ENCODE data around the gene ASRGL1.
"Not testable (repeated sequence)": the region's sequence is repeated elsewhere in the genome, so short reads cannot be mapped to it uniquely, and the experiment has no call there.

ASRGL1 gene

DNA sequence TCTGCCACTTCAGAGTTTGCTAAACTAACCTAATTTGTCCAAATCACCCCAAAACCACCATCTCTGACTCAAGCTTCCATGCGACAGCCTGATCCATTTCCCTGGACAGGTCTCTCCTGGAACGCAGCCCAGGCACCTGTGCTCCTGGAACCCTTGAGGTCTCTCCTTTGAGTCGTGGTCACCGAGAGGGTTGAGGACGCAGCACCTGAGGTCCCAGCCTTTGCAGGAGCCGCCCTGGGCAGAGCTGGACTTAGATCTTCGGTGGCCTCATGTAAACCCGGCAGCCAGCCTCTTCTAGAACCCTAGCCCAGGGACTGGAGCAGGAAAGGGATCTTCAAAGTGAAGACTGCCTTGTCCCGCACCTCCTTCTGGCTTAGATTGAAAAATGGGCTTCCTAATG lies 37.6 kb downstream of the ASRGL1 start:
- TF ChIP-seq, protein P1, sequence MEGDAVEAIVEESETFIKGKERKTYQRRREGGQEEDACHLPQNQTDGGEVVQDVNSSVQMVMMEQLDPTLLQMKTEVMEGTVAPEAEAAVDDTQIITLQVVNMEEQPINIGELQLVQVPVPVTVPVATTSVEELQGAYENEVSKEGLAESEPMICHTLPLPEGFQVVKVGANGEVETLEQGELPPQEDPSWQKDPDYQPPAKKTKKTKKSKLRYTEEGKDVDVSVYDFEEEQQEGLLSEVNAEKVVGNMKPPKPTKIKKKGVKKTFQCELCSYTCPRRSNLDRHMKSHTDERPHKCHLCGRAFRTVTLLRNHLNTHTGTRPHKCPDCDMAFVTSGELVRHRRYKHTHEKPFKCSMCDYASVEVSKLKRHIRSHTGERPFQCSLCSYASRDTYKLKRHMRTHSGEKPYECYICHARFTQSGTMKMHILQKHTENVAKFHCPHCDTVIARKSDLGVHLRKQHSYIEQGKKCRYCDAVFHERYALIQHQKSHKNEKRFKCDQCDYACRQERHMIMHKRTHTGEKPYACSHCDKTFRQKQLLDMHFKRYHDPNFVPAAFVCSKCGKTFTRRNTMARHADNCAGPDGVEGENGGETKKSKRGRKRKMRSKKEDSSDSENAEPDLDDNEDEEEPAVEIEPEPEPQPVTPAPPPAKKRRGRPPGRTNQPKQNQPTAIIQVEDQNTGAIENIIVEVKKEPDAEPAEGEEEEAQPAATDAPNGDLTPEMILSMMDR (IDR thresholded peaks at IDR 0.05; ENCODE audit: control insufficient read depth, extremely low read depth, insufficient read depth), result no peak
- no peak for DNase-seq (ENCODE audit: low read depth)
- H3K4me3 ChIP-seq (ENCODE audit: low read depth, low read length), result no peak overlapping the region

DNA sequence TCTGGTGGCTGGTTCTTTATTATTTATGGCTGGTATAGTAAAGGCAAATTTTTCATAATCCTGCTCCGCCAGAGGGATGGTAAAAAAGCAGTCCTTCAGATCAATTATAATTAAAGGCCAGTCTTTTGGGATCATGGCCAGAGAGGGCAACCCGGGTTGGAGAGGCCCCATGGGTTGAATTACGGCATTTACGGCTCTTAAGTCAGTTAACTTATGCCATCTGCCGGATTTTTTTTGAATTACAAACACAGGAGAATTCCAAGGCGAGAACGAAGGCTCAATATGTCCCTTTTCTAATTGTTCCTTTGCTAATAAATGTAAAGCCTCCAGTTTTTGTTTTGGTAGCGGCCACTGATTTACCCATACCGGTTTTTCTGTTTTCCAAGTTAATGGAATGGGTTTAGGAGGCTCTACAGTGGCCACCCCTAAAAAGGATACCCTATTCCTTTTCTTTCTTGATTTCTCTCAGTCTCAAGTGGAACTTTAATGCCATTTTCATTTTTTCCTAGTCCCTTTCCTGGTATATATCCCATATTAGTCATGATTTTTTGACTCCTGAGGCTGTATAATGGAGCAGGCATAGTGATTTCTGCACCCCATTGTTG lies 41.3 kb downstream of the ASRGL1 start:
- not testable (repeated sequence) for DNase-seq (ENCODE audit: low read depth); H3K4me3 ChIP-seq (ENCODE audit: low read depth, low read length)
- TF ChIP-seq, protein P1 (IDR thresholded peaks at IDR 0.05; ENCODE audit: control insufficient read depth, extremely low read depth, insufficient read depth), result peak; percentile 44

DNA sequence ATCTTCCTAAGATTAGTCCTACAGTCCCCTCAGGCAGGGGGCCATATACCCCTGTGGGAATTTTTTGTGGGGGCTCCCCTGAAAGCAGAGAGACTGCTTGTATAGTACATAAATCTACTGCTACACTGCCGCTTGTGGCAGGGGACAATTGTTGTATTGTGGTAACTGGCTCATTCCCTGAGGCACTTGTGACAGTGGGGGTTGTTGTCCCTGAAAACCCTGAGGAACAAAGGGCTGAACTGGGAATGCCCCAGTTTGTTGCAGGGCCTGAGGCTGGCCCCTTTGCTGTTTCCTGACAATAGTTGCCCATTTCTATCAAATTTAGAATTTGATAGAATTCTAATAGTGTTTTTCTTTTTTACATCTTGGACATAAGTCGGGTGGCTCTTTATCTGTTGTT lies 42.3 kb downstream of the ASRGL1 start:
- DNase-seq (ENCODE audit: low read depth), result not testable (repeated sequence)

DNA sequence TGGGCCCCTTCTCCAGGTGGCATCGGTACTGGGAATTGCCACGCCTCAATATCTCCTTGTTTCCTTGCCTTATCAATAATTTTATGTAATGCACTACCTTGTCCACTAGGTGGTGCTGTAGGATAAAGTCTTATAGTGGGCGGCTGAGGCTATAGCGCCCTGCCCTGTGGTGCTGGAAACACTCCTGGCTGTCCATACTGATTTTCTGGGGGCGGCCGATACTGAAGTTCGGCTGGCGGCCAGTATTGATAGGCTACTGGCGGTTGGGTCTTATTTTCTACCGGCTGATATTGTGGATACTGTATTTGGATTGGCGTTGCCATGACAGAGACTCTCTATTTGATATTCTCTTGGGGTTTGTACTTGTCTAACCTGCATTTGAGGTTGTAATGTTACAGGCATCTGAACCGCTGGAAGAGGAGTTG lies 43.6 kb downstream of the ASRGL1 start:
- not testable (repeated sequence) for DNase-seq (ENCODE audit: low read depth); H3K4me3 ChIP-seq (ENCODE audit: low read depth, low read length)
- TF ChIP-seq, protein P1 (IDR thresholded peaks at IDR 0.05; ENCODE audit: control insufficient read depth, extremely low read depth, insufficient read depth), result peak; percentile 87

More for the DNA sequence above, 42.3 kb downstream of the ASRGL1 start:
- not testable (repeated sequence) for H3K4me3 ChIP-seq (ENCODE audit: low read depth, low read length)

DNA sequence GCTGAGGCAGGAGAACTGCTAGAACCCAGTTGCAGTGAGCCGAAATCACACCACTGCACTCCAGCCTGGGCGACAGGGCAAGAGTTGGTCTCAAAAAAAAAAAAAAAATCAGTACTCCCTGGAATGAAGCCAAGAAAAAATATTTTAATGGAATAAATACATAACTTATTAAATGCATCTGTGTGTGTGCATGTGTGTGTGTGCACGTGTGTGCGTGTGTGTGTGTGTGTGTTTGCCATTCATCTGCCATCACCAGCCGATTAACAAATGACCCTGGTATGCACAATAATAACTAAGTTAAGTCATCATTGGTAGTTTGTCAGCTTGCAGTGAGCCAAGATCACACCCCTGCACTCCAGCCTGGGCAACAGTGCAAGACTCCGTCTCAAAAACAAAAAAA lies 46.6 kb downstream of the ASRGL1 start:
- DNase-seq (ENCODE audit: low read depth), result no peak
- TF ChIP-seq, protein P1 (IDR thresholded peaks at IDR 0.05; ENCODE audit: control insufficient read depth, extremely low read depth, insufficient read depth), result no peak
- H3K4me3 ChIP-seq (ENCODE audit: low read depth, low read length), result no peak overlapping the region

DNA sequence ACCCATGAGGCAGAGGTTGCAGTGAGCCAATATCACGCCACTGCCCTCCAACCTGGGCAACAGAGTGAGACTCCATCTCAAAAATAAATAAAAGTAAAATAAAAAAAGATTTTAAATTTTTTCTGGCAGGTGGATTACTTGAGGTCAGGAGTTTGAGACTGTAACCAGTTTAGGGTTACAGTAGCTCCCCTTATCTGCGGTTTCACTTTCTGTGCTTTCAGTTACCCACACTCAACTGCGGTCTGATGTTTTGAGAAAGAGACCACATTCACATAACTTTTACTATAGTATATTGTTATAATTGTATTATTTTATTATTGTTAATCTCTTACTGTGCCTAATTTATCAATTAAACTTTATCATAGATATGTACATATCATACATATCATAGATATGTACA lies 48.8 kb downstream of the ASRGL1 start:
- DNase-seq (ENCODE audit: low read depth); H3K4me3 ChIP-seq (ENCODE audit: low read depth, low read length): not testable (repeated sequence)

DNA sequence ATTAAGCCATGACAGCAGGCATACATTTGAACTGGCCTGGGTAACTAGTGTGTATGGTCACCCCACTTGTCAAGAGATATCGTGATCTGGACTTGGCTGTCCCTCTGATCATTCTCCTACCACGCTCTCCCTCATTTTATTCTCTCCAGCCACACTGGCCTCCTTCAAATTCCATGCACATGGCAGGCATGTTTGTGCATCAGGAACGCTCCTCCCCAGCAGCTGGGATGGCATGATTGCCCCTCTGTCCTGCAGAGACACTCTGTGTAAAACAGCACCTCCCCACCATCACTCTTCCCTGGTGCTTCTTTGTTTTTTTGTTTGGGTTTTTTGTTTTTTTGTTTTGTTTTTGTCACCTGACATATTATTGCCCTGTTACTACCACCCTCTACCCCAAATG lies 50.1 kb downstream of the ASRGL1 start:
- no peak overlapping the region for H3K4me3 ChIP-seq (ENCODE audit: low read depth, low read length)
- DNase-seq (ENCODE audit: low read depth), result no peak
- TF ChIP-seq, protein P1 (IDR thresholded peaks at IDR 0.05; ENCODE audit: control insufficient read depth, extremely low read depth, insufficient read depth), result no peak

DNA sequence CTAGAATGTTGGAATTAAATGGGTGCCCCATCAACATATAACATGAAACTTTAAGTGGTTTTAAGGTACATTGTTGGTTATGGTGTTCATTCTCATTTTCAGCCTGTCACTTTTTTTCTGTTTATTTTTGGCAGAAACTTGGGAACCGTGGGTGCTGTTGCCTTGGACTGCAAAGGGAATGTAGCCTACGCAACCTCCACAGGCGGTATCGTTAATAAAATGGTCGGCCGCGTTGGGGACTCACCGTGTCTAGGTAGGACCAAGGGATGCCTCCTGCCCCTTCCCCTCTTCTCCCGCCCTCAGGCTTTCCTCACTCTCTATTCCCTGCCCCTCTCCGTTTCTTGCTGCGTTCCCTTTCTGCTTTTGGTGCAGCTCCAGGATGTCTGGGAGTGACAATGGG lies 51.8 kb downstream of the ASRGL1 start:
- TF ChIP-seq, protein P1 (IDR thresholded peaks at IDR 0.05; ENCODE audit: control insufficient read depth, extremely low read depth, insufficient read depth), result no peak
- no peak for DNase-seq (ENCODE audit: low read depth)
- H3K4me3 ChIP-seq (ENCODE audit: low read depth, low read length), result no peak overlapping the region

Measured in LNCaP clone FGC (cell line).